Transverse colon (tissue), 3 donors: ENCODE results near the gene C16orf95.

Source experiments
- CTCF ChIP-seq, 5 experiments: fragments of 200-600 bp in 3 of 5; fragments of 450-650 bp in 2 of 5; sonication (generic) in 3 of 5; IDR thresholded peaks; 1 replicate in 2 of 5; 2 replicates in 3 of 5; pipeline ENCODE4 v1.5.1; 2016 to 2017; ENCODE audit warnings: antibody characterized with exemption in 5 of 5, inconsistent platforms in 3 of 5, mild to moderate bottlenecking in 2 of 5, moderate library complexity in 1 of 5
- EP300 ChIP-seq: sonication (generic); formaldehyde crosslinking; IDR thresholded peaks from one replicate; pipeline ENCODE4 v1.6.1; 2017; ENCODE audit warnings: antibody characterized with exemption, low read depth
- POLR2A ChIP-seq: fragments of 450-650 bp; IDR thresholded peaks from one replicate; pipeline ENCODE4 v1.6.1; 2016; ENCODE audit warnings: antibody characterized with exemption, mild to moderate bottlenecking, moderate library complexity

- TF ChIP-seq POLR2A: no peak
- TF ChIP-seq CTCF (IDR thresholded peaks at IDR 0.05): no peak
- TF ChIP-seq EP300: no peak
Measured at GRCh38 chr16:87332150-87332549, 15.0 kb upstream of the C16orf95 start.
